Liver (tissue), 9 donors: ENCODE results near the gene KCNN1. TPM values are rescaled to one million over a fixed set of nuclear protein-coding genes. Genes with fewer than 3 reads are reported as not detected.

Source experiments
- DNase-seq: peaks from one replicate; pipeline ENCODE4 v3.0.0-alpha.2; 2017; ENCODE audit warnings: low spot score
- H3K27ac ChIP-seq, 2 donors: one replicate each; pipeline ENCODE4 v1.7.0; 2013; ENCODE audit warnings: inconsistent platforms in 2 of 2, low read length in 2 of 2, control low read depth in 1 of 2, low read depth in 1 of 2, mild to moderate bottlenecking in 1 of 2
- H3K27me3 ChIP-seq, 4 donors: one replicate each; pipeline versions ENCODE4 v1.6.1 to v1.7.0; 2013; ENCODE audit warnings: low read length in 3 of 4, inconsistent platforms in 1 of 4, mild to moderate bottlenecking in 1 of 4, moderate library complexity in 1 of 4; ENCODE audit not compliant: control insufficient read depth in 4 of 4, insufficient read depth in 4 of 4
- H3K36me3 ChIP-seq, 4 donors: one replicate each; pipeline versions ENCODE4 v1.6.1 to v1.7.0; 2013; ENCODE audit warnings: low read length in 3 of 4, mild to moderate bottlenecking in 3 of 4, low read depth in 1 of 4, moderate library complexity in 1 of 4; ENCODE audit not compliant: control insufficient read depth in 4 of 4, insufficient read depth in 3 of 4
- H3K4me1 ChIP-seq, 4 donors: one replicate each; pipeline versions ENCODE4 v1.6.1 to v1.7.0; 2013; ENCODE audit warnings: low read length in 3 of 4, mild to moderate bottlenecking in 3 of 4, moderate library complexity in 1 of 4; ENCODE audit not compliant: control insufficient read depth in 4 of 4, insufficient read depth in 4 of 4
- H3K4me3 ChIP-seq, 3 donors: one replicate each; pipeline versions ENCODE4 v1.6.1 to v1.7.0; 2013; ENCODE audit warnings: low read length in 3 of 3, control low read depth in 1 of 3, low read depth in 1 of 3, mild to moderate bottlenecking in 1 of 3
- H3K9ac ChIP-seq, 2 donors: one replicate each; pipeline ENCODE4 v1.7.0; 2013; ENCODE audit warnings: low read length in 2 of 2, mild to moderate bottlenecking in 2 of 2, moderate library complexity in 2 of 2, control low read depth in 1 of 2, low read depth in 1 of 2
- H3K9me3 ChIP-seq, 4 donors: one replicate each; pipeline versions ENCODE4 v1.6.1 to v1.7.0; 2013; ENCODE audit warnings: low read length in 3 of 4; ENCODE audit not compliant: control insufficient read depth in 4 of 4
- EGR1 ChIP-seq, 2 donors: IDR thresholded peaks; 2 replicates each; pipeline ENCODE4 v1.6.1; 2016 to 2018; ENCODE audit warnings: antibody characterized with exemption in 2 of 2, low read depth in 2 of 2
- FOXA1 ChIP-seq: IDR thresholded peaks from 2 replicates; pipeline ENCODE4 v1.6.1; 2016; ENCODE audit warnings: antibody characterized with exemption
- FOXA2 ChIP-seq: IDR thresholded peaks from 2 replicates; pipeline ENCODE4 v1.6.1; 2016; ENCODE audit warnings: antibody characterized with exemption
- GABPA ChIP-seq, 2 donors: IDR thresholded peaks in 1 of 2; conservative IDR thresholded peaks in 1 of 2; 2 replicates each; pipeline ENCODE4 v1.6.1; 2016; ENCODE audit warnings: antibody characterized with exemption in 2 of 2, mild to moderate bottlenecking in 1 of 2, moderate library complexity in 1 of 2
- HNF4A ChIP-seq, 2 donors: conservative IDR thresholded peaks; 2 replicates each; pipeline ENCODE4 v1.6.1; 2016; ENCODE audit warnings: antibody characterized with exemption in 2 of 2, mild to moderate bottlenecking in 2 of 2
- JUND ChIP-seq, 2 donors: IDR thresholded peaks; 2 replicates each; pipeline ENCODE4 v1.6.1; 2016; ENCODE audit warnings: antibody characterized with exemption in 2 of 2
- NR2F2 ChIP-seq: IDR thresholded peaks from 2 replicates; pipeline ENCODE4 v1.6.1; 2016; ENCODE audit warnings: antibody characterized with exemption
- RXRA ChIP-seq, 2 donors: IDR thresholded peaks; 2 replicates each; pipeline ENCODE4 v1.6.1; 2017 to 2018; ENCODE audit warnings: antibody characterized with exemption in 2 of 2, mild to moderate bottlenecking in 1 of 2
- SP1 ChIP-seq: IDR thresholded peaks from 2 replicates; pipeline ENCODE4 v1.6.1; 2018; ENCODE audit warnings: antibody characterized with exemption, mild to moderate bottlenecking
- TAF1 ChIP-seq: conservative IDR thresholded peaks from 2 replicates; pipeline ENCODE4 v1.6.1; 2016; ENCODE audit warnings: antibody characterized with exemption, mild to moderate bottlenecking
- YY1 ChIP-seq: IDR thresholded peaks from 2 replicates; pipeline ENCODE4 v1.6.1; 2016; ENCODE audit warnings: antibody characterized with exemption, mild to moderate bottlenecking
- WGBS: extraction: QIAGEN DNeasy Blood & Tissue Kit; methylation state at CpG from one replicate; pipeline ENCODE4 v1.1.7; 2013; 5-methylcytosine and 5-hydroxymethylcytosine counted together
- polyA plus RNA-seq, 2 donors: library from polyadenylated mRNA; stranded (reverse) in 1 of 2; unstranded in 1 of 2; fragments of 200-250 nt in 1 of 2; fragments of >200 nt in 1 of 2; fragmentation: Nextera tagmentation in 1 of 2; extraction: Ambion mirVana in 1 of 2; gene quantifications; one replicate each; pipeline versions ENCODE4 v1.2.1 to v1.2.3, GENCODE V29; 2013 to 2015
- total RNA-seq, 2 donors: library from RNA; depleted of rRNA; stranded (reverse); fragments of >200 nt; gene quantifications; one replicate each; pipeline ENCODE4 v1.2.3, GENCODE V29; 2014
- TF ChIP-seq, protein P1 (sequence below): fragments of 150-350 bp; IDR thresholded peaks from 2 replicates; pipeline ENCODE4 v1.5.1; 2017; ENCODE audit warnings: improper control_type of control experiment, low read depth, low read length; ENCODE audit not compliant: missing input control
- TF ChIP-seq, protein P2 (sequence below): IDR thresholded peaks from 2 replicates; pipeline ENCODE4 v1.6.1; 2016; ENCODE audit warnings: antibody characterized with exemption
- TF ChIP-seq, protein P3 (sequence below): IDR thresholded peaks from 2 replicates; pipeline ENCODE4 v1.6.1; 2016; ENCODE audit warnings: antibody characterized with exemption
- TF ChIP-seq, protein P4 (sequence below): IDR thresholded peaks from 2 replicates; pipeline ENCODE4 v1.6.1; 2016; ENCODE audit warnings: antibody characterized with exemption
- TF ChIP-seq, protein P5 (sequence below): IDR thresholded peaks from 2 replicates; pipeline ENCODE4 v1.6.1; 2016; ENCODE audit warnings: antibody characterized with exemption, mild to moderate bottlenecking
- donor health status: healthy.
- donor health status: healthy.
- donor health status: healthy.
- donor health status: healthy.
- donor health status: healthy.

KCNN1 gene
- total and polyA plus RNA-seq, 4 donors: 0.05 to 0.08 (median 0.05) TPM; not detected in 1

DNA sequence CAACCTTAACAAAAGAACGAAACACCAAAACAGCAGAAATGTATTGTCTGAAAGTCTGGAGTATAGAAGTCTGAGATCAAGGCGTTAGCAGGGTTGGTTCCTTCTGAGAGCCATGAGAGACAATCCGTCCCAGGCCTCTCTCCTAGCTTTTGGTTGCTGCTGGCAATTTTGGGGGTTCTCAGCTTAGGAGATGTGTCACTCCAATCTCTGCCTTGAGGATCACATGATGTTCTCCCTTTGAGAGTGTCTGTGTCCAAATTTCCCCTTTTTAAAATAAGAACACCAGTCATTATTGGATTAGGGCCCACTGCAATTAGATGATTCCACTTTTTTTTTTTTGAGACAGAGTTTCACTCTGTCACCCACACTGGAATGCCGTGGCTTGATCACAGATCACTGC, 10.1 kb downstream of the KCNN1 start (continued):
- TF ChIP-seq, protein P1, sequence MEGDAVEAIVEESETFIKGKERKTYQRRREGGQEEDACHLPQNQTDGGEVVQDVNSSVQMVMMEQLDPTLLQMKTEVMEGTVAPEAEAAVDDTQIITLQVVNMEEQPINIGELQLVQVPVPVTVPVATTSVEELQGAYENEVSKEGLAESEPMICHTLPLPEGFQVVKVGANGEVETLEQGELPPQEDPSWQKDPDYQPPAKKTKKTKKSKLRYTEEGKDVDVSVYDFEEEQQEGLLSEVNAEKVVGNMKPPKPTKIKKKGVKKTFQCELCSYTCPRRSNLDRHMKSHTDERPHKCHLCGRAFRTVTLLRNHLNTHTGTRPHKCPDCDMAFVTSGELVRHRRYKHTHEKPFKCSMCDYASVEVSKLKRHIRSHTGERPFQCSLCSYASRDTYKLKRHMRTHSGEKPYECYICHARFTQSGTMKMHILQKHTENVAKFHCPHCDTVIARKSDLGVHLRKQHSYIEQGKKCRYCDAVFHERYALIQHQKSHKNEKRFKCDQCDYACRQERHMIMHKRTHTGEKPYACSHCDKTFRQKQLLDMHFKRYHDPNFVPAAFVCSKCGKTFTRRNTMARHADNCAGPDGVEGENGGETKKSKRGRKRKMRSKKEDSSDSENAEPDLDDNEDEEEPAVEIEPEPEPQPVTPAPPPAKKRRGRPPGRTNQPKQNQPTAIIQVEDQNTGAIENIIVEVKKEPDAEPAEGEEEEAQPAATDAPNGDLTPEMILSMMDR: no peak
- no peak for TF ChIP-seq FOXA2
- TF ChIP-seq, protein P2, sequence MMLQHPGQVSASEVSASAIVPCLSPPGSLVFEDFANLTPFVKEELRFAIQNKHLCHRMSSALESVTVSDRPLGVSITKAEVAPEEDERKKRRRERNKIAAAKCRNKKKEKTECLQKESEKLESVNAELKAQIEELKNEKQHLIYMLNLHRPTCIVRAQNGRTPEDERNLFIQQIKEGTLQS: no peak
- no peak for TF ChIP-seq TAF1
- no peak for TF ChIP-seq HNF4A (conservative IDR thresholded peaks at IDR 0.05)

DNA sequence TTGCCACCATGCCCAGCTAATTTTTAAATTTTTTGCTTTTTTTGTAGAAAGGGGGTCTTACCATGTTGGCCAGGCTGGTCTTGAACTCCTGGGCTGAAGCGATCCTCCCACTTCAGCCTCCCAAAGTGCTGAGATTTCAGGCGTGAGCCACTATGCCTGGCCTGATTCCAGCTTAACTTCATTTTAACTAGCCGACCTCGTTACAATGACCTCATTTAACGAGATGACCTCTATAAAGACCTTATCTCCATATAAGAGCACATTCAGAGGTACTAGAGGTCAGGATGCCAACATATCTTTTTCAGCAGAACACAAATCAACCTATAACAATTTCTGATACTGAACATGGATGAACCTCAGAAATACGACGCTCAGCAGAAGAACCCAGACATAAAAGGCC, 10.6 kb downstream of the KCNN1 start:
- Histone ChIP-seq H3K9ac (no peak overlapping the region), H3K27ac (no peak overlapping the region), H3K4me3 (no peak overlapping the region), H3K4me1 (no peaks in the 10 kb centered on the region), H3K9me3 (no peaks in the 10 kb centered on the region), H3K27me3 (peaks cover 0 to 2% (median 0%) of the 10 kb centered on the region in 4 donors), H3K36me3 (no peaks in the 10 kb centered on the region)
- DNase-seq: no peak
- TF ChIP-seq, protein P3, sequence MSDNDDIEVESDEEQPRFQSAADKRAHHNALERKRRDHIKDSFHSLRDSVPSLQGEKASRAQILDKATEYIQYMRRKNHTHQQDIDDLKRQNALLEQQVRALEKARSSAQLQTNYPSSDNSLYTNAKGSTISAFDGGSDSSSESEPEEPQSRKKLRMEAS: no peak
- 78% methylated on average over 7 of the region's 7 CpGs for WGBS

DNA sequence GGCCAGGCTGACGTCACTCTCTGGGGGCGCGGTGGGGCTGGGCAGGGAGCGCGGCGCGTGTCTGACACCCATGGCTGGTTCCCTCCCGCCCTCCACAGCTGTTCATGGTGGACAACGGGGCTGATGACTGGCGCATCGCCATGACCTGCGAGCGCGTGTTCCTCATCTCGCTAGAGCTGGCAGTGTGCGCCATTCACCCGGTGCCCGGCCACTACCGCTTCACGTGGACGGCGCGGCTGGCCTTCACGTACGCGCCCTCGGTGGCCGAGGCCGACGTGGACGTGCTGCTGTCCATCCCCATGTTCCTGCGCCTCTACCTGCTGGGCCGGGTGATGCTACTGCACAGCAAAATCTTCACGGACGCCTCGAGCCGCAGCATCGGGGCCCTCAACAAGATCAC, 14.7 kb downstream of the KCNN1 start:
- TF ChIP-seq EGR1 (IDR thresholded peaks at IDR 0.05; ENCODE audit: low read depth in 2 of 2) (no peak), NR2F2 (no peak), FOXA1 (no peak)
- TF ChIP-seq, protein P4, sequence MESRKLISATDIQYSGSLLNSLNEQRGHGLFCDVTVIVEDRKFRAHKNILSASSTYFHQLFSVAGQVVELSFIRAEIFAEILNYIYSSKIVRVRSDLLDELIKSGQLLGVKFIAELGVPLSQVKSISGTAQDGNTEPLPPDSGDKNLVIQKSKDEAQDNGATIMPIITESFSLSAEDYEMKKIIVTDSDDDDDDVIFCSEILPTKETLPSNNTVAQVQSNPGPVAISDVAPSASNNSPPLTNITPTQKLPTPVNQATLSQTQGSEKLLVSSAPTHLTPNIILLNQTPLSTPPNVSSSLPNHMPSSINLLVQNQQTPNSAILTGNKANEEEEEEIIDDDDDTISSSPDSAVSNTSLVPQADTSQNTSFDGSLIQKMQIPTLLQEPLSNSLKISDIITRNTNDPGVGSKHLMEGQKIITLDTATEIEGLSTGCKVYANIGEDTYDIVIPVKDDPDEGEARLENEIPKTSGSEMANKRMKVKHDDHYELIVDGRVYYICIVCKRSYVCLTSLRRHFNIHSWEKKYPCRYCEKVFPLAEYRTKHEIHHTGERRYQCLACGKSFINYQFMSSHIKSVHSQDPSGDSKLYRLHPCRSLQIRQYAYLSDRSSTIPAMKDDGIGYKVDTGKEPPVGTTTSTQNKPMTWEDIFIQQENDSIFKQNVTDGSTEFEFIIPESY: no peak
- TF ChIP-seq, protein P3: no peak
- no peak for DNase-seq

DNA sequence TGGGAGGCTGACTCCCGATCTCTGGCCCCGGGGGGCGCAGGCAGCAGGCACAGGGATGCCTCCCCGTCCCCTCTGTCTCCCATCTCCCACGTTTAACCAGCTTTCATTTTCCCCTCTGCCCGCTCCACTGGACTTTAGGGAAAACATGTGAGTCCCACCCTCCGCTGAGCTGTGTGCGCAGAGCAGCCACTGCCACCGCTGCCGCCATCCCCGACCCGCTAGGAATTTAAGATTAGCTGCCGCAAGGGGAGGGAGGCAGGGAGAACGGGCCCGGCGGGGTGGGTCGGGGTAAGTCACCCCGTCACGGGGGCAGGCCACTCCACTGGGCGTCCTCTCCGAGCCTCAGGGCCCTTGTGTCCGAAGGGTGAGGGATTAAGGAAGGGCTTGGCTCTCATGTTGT, 15.5 kb downstream of the KCNN1 start:
- no peak overlapping the region for H3K4me3 ChIP-seq
- H3K27me3 ChIP-seq: no peaks in the 10 kb centered on the region
- no peak for DNase-seq
- H3K27ac ChIP-seq: no peak overlapping the region
- no peaks in the 10 kb centered on the region for H3K9me3 ChIP-seq
- H3K4me1 ChIP-seq: no peaks in the 10 kb centered on the region
- H3K9ac ChIP-seq: no peak overlapping the region
- 75% methylated on average over 22 of the region's 22 CpGs for WGBS
- H3K36me3 ChIP-seq: no peaks in the 10 kb centered on the region
- no peak for TF ChIP-seq GABPA (IDR thresholded peaks at IDR 0.05 in 1 of 2, conservative IDR thresholded peaks at IDR 0.05 in 1 of 2)
- TF ChIP-seq TAF1: no peak
- no peak for TF ChIP-seq SP1
- no peak for TF ChIP-seq NR2F2
- TF ChIP-seq FOXA1: no peak
- TF ChIP-seq RXRA (IDR thresholded peaks at IDR 0.05): no peak
- TF ChIP-seq FOXA2: no peak
- TF ChIP-seq, protein P5, sequence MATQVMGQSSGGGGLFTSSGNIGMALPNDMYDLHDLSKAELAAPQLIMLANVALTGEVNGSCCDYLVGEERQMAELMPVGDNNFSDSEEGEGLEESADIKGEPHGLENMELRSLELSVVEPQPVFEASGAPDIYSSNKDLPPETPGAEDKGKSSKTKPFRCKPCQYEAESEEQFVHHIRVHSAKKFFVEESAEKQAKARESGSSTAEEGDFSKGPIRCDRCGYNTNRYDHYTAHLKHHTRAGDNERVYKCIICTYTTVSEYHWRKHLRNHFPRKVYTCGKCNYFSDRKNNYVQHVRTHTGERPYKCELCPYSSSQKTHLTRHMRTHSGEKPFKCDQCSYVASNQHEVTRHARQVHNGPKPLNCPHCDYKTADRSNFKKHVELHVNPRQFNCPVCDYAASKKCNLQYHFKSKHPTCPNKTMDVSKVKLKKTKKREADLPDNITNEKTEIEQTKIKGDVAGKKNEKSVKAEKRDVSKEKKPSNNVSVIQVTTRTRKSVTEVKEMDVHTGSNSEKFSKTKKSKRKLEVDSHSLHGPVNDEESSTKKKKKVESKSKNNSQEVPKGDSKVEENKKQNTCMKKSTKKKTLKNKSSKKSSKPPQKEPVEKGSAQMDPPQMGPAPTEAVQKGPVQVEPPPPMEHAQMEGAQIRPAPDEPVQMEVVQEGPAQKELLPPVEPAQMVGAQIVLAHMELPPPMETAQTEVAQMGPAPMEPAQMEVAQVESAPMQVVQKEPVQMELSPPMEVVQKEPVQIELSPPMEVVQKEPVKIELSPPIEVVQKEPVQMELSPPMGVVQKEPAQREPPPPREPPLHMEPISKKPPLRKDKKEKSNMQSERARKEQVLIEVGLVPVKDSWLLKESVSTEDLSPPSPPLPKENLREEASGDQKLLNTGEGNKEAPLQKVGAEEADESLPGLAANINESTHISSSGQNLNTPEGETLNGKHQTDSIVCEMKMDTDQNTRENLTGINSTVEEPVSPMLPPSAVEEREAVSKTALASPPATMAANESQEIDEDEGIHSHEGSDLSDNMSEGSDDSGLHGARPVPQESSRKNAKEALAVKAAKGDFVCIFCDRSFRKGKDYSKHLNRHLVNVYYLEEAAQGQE: no peak
- TF ChIP-seq JUND (IDR thresholded peaks at IDR 0.05): no peak
- TF ChIP-seq, protein P1: no peak
- TF ChIP-seq YY1: no peak

More for the DNA sequence above, 14.7 kb downstream of the KCNN1 start:
- H3K4me1 ChIP-seq: no peaks in the 10 kb centered on the region
- WGBS: 94% methylated on average over 38 of the region's 38 CpGs
- no peaks in the 10 kb centered on the region for H3K36me3 ChIP-seq
- no peak overlapping the region for H3K4me3 ChIP-seq
- H3K27me3 ChIP-seq: no peaks in the 10 kb centered on the region
- no peak overlapping the region for H3K27ac ChIP-seq
- H3K9me3 ChIP-seq: no peaks in the 10 kb centered on the region
- no peak overlapping the region for H3K9ac ChIP-seq
